ENCODE results near the gene MEN1.

MEN1 gene

DNA sequence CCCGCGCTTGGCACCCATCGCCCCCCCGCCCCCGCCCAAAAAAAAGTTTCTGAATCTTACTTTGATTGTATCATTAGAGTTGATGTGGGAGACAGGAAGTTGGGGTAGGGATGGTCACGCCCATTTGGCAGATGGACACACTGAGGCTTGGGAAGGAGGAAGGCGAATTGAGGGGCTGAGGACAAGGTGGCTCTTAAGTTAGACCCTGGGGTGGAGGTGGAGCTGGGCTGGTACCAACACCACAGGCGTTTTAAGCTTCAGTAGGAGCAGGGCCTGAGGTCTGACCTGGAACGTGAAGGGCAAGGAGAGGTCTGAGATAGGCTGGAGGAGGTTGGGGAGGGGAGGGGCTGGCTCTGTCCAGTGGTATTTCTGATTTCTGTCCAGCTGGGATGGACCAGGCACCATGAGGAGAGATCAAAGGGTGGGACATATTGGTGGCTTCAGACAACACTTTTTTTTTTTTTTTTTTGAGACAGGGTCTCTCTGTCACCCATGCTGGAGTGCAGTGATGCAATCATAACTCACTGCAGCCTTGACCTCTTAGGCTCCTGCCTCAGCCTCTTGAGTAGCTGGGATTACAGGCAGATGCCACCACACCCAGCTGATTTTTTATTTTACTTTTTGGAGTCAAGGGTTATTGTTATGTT lies 34.9 kb upstream of the MEN1 start:
- DNase-seq: no peak

DNA sequence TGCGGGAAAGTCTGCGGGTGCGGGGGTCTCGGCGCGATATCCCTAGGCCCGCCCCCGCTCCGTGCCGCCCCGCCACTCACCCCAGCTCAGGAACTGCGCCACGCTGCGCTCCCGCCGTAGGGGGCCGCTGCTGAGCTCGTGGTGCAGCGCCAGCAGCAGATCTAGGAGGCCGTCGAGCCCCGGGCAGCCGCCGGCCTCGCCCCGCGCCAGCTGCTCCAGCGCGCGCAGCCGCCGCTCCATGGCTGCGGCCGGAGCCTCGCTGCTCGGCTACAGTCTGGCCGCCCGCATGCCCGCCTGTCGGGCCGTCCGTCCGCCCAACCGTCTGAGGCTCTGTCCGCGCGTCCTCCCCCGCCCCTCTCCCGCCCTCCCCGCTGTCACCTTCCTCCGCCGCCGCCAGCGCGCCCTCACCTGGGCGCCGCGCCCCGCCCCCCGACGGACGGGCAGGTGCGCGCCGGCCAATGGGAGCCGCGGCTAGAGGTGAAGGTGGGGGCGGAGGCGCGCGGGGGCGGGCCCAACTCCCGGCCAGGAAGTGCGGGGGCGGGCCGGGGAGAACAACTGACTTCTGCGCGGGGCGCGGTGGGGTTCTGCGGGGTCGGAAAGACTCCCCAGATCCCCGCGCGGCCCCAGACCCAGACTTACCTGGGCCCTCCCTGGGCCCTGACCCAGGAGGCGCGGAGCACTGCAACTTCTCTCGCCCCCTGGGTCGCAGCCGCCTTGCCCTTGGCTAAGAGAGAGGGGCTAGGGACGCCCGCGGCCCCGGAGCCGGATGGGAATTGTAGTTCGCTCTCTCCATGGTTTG lies 34.2 kb upstream of the MEN1 start, which contains the start of gene CDC42BPG:
Gene CDC42BPG, minus strand, starts transcription at position 324 of the 799 bp plus-strand sequence. Its CDS starts 84 bp downstream, at position 240.
- peak; percentile 64 for DNase-seq

DNA sequence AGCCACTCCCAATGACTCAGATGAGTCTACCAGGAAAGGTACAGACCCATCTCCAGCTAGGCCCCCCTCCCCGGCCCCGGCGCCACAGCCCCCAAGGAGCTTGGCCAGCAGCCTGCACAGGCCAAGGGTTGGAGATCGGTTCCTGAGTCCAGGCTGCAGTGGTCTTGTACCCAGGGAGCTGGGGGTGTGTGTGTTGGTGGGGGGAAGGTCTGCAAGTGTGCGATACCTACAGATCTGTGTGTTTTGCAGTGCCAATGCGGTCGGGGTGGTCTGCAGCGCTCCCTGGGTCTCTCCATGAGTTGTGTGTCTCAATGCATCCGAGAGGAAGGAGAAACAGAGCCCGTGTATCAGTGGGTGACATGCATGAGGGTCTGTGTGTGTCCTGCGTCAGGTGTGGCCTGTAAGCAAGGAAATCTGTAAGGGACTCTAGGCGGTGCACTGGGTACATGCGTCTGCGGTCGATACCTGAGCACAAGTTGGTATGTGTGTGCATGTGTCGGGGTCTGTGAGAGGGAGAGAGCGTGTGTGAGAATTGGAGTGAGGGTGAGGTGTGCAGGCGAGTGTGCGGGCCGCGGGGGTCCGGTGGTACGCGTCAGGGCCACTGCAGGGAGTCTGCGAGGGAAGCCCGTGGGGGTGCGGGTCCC lies 33.5 kb upstream of the MEN1 start:
- no peak for DNase-seq

DNA sequence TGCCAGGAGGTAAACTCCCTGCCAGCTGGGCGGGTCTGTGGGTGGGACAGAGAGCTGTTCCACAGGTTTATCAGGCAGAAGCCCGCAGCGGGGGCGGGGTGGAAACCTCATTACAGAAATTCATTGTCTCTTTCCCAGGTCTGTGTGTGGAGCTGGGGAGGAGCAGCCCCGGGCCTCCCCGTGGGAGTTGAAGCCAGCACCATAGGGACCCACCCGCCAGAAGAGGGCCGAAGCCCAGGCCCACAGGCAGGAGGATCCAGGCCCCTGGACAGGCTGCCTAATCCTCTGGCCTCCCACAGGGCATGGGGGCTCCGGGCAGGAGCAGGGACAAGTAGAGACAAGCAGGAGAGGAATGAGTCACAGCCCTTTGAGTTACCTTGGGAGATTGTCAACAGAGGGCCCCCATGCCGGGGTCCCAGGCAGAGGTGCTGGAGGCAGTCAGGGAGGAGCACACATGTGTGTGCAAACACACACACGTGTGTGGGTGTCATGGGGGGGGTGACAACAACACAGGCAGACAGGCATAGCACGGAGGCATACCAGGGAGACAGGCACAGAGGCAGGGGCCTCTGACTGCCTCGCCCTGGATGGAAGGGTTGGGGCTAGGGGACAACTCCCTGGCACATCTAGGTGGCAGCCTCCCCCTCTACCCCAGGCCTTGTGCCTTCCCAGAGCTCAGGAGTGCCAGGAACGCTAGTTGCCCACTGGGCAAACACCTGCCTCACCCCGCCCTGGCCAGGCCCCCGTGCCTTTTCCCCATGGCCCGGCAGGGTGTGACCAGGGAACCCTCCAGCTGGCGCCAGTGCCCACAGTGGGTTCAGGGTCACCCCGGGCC lies 32.7 kb upstream of the MEN1 start:
- no peak for DNase-seq

DNA sequence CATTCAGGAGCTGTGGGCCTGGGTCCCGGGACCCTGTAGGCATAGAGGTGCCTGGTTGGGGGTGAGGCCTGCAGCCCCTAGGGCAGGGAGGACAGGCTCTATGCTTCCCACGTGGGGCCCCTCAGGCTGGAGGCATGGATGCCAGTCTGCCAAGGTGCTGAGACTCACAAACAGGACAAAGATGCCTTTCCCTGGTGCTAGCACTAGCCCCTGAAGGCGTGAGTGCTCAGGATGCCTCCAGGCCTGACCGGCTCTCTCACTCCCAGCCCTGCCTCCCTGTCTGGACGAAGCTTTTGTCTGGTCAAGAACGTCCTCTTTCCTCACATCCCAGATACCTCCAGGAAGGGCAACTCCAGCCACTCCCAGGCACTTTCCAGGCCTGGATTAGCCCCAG lies 32.0 kb upstream of the MEN1 start:
- DNase-seq: no peak

DNA sequence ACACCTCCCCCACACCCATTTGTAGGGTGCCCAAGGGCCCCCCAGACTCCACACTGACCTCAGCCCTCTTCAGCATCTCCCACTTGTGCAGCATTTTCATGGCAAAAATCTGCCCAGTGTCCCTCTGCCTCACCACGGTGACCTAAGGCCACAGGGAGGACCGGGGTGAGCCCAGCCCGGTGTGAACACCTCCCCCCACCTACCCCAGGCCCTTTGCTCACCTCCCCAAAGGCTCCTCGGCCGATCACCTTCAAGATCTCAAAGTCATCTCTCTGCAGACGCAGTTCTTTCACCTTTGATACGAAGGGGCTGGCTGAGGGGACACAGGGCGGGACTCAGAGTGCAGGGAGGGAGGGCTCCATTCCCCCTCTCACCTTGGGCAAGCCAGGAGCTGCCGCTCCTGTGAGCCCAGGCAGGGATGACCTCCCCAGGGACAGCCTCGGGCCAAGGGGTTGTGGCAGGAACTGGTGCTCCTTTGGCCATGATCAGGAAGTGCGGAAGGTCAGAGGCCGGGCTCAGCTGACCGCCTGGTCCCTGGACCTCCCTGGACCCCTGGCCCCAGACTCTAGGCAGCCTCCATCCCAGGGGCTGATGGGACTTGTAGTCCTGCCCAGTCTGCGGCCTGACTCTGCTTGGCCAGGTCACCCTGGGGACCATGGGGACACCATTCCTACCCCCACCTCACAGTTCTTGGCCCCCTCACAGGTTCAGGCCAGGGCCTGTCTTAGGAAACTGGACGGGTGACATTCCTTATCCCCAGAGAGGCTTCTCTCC lies 31.4 kb upstream of the MEN1 start:
- DNase-seq: no peak

DNA sequence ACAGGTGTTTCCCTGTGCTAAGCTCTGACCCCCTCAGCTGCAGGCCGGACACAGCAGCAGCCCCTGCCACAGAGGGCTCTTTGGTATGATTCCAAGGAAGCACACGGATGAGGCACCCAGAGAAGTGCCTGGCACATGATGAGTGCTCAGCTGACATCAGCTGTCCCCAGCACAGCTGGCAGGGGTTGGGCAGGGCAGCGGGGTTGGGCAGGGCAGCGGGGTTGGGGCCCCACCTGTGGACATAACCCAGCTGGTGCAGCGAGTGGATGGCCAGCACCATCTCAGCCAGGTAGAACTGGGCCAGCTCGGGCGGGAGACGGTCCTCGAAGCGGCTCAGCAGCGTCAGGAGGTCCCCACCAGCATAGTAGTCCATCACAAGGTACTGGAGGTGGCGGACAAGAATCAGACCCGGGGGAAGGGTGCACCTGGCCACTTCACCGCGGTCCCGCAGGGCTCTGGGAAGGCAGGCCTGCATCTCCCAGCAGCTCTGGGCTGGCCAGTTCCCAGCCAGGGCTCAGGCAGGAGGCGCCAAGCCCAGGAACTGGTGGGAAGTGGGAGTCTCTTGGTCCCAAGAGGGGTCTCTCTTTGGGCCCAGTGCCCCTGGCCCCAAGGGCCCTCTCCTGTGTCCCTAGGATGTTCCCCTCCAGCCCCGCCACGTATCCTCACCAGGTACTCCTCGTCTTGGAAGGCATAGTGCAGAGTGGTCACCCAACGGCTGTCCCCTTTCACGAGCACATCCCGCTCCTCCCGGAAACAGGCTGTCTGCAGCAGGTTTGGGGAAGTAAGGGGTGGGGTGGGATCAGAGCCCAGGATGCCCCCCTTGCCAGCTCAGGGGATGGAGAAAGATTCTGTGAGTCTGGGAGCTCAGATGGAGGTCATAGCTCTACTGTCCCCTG lies 29.8 kb upstream of the MEN1 start:
- no peak for DNase-seq

DNA sequence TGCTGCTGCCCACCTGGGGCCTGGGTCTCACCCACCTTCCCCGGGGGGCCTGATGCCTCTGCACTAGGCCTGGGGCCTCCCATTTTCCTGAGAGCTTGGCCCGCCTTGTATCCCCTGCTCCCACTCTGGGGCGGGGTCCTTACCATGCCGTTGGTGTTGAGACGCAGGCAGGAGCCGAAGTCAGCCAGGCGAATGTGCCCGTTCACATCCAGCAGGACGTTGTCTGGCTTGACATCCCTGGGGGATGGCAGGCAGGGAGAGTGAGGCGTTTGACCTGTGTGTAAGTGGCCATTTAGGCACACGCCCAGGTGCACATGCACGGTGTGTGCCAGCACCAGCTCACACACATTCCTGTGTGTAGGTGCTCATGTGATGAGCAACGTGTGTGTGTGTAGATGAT lies 29.0 kb upstream of the MEN1 start:
- DNase-seq: no peak

DNA sequence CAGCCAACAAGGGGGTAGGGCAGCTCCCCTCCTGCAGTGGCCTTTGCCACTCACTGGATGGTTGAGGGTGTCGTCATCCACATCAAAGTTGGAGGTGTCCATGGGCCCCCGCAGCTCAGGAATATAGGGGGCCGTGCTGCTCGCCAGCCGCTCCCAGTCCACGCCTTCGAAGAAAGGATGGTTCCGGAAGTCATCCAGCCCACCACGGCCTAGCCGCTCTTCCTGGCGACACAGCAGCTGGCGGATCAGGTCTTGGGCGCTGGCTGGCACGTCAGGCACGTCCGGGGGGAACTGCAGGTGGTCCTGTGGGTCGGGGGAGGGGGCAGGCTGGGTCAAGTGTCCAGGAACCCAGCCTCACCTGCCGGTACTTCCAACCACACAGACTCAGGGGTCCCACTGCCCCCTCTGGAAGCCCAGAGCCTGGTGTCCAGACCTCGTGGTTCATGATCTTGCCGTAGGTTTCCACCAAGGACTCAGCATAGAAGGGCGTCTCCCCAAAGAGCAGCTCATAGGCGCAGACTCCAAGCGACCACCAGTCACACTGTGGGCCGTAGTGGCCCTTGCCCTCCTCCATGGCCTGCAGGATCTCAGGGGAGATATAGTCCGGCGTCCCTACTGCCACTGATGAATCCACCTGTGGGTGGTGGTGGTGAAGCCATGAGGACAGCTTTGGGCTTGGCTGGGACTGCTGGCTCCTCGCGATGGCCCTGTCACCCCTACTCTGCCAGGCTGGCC lies 28.4 kb upstream of the MEN1 start:
- DNase-seq: no peak

DNA sequence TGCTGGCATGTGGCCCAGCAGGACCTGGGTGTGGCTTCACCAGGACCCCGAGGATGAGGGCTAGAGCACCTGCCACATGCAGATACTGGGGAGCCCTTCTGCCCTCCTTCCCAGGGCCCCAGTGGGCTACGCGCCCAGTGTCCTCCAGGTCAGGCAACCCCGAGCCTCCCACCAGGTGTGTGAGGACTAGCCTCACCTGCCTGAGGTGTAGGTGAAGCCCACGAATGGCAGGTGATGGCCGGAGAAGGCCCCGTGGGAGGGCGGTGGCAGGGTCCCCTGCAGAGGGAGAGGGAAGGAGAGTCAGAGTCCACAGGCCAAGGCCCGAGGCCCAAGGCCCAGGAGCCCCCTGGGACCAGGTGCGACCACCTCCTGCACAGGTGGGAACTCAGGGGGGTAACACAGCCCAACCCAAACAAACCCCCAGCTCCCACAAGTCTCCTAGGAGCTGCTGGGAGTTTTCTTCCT lies 27.6 kb upstream of the MEN1 start:
- no peak for DNase-seq

DNA sequence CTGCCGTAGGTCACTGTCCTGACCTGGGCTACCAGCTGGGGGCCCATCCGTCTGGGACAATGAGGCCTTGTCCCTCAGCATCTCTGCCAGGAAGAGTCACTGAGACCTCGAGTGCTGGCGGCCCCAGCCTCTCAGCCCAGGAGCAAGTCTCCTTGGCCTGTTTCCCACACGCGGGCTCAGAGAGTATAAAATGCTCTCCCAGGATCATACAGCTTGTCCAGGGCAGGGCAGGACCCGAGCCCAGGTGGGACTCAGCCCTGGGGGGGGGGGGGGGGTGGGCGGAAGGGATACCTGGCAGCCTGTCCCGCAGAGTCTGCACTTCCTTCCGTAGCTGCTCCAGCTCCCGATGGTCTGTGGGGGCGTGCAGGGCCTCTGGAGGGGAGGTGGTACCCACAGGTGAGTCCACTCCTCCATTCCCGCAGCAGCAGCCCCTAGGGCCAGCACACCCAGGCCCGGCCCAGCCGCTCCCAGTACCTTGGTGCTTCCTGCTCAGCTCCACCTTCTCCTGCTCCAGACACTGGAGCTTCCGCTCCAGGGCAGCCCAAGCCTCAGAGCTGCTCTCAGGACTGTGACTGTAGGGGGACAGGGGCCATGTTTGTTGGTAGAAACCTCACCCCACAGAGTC lies 26.2 kb upstream of the MEN1 start:
- no peak for DNase-seq

DNA sequence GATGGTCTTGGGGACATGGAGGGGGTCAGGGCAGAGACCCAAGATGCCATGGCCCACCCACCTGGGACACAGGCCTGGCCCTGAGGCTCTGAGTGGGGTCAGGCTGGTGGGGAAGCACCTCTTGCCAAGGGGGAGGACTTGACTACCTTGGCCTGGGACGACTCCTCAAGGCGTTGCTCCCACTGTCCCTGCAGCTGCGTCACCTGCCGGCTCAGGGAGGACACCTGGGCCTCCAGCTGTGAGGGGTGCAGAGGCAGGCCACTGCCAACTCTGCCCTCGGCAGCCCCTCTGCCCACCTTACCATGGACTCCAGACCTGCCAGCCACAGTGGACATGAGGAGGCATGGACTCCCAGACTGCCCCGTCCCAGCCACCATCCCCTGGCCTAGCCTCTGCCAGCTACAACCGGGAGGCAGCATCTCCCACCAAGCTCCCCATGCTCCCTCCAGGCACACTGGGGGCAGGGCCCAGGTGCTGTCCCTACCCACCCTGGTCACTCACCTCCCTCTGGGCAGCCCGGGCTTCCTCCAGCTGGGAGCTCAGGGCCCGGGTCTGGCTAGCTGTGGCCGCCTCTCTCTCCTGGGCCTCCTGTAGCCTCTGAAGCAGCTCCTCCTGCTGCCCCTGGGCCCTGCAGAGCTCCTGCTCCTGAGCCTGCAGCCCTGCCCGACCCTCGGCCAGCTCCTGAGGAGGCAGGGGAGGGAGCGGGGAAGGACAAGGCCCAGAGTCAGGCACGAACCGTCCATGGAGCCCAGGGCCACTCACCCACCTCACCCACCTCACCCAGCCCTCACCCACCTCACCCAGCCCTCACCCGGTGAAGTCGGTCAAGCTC lies 25.5 kb upstream of the MEN1 start:
- no peak for DNase-seq

DNA sequence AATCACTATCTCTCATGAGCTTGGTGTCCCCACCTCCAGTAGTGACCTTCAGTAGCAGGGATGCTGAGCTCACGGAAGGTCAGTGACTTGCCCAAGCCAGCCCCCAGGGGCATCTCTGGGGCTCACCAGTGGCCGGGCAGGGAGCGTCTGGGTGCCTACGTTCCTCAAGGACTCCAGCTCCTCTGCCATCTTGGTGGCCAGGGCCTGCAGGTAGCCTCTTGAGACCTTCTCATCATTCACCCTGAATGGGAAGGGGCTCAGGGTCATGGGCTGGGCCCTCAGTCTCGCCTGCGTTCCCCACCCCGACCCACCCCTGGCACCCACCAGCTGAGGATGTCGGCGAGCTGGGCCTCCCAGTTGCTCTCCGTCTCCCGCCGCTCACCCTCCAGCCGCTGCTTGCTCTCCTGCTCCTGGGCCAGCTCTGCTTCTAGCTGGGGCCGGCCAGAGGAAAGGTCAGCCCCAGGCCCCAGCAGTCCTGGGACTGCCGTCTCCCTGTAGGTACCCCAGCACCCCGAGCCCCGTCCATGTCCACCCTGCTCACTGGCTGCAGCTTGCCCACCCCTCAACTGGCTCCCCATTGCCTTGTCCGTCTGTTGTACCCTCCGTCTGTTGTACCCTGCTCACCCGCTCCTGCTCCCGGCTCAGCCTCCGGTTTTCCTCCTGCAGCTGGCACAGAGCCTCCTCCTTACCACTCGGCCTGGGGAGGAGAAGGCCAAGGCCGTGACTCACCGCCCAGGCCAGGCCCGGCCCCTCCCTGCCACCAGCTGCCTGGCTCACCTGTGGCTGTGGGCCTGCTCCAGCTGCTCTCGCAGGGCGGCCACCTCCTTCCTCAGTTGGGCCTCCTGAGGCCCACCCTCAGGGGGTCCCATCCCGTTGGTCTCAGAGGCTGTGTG lies 24.6 kb upstream of the MEN1 start:
- DNase-seq: no peak

DNA sequence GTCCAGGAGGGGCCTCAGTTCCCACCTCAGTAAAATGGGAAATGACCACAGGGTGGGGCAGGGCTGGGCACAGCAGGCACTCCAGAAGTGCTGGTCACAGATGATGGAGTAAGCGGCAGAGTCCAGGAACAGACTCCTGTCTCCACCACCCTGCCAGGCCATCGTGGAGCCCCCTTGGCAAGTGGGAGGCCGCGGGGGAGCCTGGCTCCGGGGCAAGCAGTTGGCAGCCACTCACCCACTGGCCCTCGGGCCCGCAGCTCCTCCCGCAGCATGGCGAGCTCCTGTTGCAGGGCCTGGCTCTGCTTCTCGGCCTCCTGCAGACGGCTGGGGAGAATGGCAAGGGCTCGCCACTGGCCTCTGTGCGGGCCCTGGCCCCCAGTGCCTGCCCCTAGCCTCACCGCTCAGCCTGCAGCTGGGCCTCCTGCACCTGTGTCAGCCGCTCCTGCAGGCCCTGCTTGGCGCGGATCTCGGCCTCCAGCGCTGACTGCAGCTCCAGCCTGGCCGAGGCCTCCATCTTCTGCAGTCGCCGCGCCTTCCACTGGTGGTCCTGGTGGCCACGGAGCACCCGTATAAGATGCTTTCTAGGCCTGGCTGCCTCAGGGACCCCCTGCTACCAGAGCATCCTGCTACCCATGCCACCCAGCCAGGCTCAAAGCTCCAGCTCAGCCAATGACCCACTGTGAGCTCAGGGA lies 23.8 kb upstream of the MEN1 start:
- DNase-seq: no peak

DNA sequence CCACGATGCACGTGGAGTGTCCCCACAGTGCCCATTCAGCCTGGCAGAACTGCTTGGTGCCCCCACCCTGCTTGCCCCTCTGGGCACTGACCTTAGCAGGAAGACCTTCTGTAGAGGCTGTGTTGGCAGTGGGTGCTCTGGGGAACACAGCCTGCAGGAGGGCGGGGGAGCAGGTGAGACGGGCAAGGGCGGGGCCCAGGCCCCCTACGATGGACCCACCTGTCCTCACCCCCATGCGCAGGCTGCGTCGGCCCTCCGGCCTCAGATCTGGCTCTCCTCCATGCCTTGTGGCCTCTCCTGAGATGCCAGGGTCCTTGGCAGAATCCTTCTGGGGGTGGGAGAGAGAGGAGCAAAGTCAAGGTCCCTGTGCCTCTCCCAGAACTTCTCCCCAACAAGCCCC lies 23.2 kb upstream of the MEN1 start:
- no peak for DNase-seq

DNA sequence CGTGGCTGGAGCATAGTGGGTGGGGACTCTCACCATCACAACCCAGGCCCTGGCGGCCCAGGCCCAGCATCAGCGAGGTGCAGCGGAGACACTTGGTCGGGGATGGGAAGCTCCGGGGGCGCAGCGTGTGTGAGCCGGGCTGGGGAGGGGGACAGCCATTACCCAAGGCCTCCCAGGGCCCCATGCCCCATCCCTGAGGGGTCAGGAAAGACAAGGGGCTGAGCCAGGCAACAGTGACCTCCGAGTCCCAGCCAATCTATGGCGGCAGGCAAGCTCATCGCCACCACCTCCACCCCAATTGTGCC lies 22.8 kb upstream of the MEN1 start:
- DNase-seq: no peak

DNA sequence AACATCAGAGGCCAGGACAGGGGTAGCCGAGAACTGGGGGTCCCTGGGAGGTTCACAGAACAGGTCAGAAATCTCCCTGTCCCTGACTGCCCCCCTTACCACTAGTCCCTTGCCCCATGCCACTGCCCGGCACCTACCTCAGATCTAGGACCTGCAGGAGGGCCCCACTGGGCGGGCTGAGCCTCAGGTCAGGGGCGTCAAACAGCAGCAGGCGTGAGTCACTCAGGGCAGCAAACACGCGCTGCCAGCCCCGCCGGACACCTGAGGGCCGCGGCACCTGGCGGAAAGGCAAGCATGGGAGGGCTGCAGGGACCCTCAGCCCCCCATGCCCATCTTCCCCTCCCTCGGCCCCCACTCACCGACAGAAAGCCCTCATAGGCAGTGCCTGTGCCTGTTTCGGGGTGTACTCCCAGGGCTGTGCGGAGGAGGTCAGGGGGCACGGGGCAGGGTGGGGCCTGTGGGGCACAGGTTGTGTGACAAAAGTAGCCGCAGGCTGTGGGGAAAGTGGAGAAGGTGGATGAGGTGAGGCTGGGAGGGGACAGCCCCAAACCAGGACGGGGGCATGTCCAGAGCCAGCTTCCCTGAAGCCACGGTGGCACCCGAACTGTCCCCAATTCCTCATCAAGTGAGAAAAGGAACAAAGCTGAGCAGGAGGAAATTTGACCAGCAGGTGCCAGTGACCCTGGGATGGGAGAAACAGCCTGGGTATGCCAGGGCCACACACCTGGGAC lies 22.3 kb upstream of the MEN1 start:
- no peak for DNase-seq

All from activated effector memory CD4-positive, alpha-beta T cell treated with Interleukin-2 at 50 U/mL for 16 hours (primary cell).